Activated naive CD8-positive, alpha-beta T cell treated with anti-CD3 and anti-CD28 coated beads for 36 hours (primary cell): ENCODE data around the gene DCDC1. TPM values are rescaled to one million over a fixed set of nuclear protein-coding genes. Genes with fewer than 3 reads are reported as not detected.

Experiments used
- DNase-seq: peaks from one replicate; pipeline ENCODE4 v3.0.0; 2021
- H3K27ac Mint-ChIP-seq: one replicate; pipeline ENCODE4 v1.8.0; 2022; ENCODE audit warnings: mild to moderate bottlenecking, moderate library complexity, mixed read lengths
- H3K27me3 Mint-ChIP-seq: one replicate; pipeline ENCODE4 v1.8.0; 2022; ENCODE audit warnings: mild to moderate bottlenecking, mixed read lengths
- H3K36me3 Mint-ChIP-seq: one replicate; pipeline ENCODE4 v1.8.0; 2021; ENCODE audit warnings: mild to moderate bottlenecking, mixed read lengths
- H3K4me1 Mint-ChIP-seq: one replicate; pipeline ENCODE4 v1.8.0; 2021; ENCODE audit warnings: mixed read lengths
- H3K4me3 Mint-ChIP-seq: one replicate; pipeline ENCODE4 v1.8.0; 2022; ENCODE audit warnings: mild to moderate bottlenecking, moderate library complexity, mixed read lengths
- H3K9me3 Mint-ChIP-seq: one replicate; pipeline ENCODE4 v1.8.0; 2022; ENCODE audit warnings: mixed read lengths
- total RNA-seq, 2 experiments: library from RNA; stranded (reverse); gene quantifications; one replicate each; pipeline ENCODE4 v1.2.3, GENCODE V29; 2021

DCDC1 gene
- total RNA-seq, 2 experiments from 2014 or later, result 0.14 to 0.36 TPM

- Mint-ChIP-seq H3K27ac (no peak overlapping the region), H3K4me3 (no peak overlapping the region), H3K27me3 (no peaks in the 10 kb centered on the region), H3K36me3 (no peaks in the 10 kb centered on the region), H3K9me3 (no peaks in the 10 kb centered on the region), H3K4me1 (no peaks in the 10 kb centered on the region)
- no peak for DNase-seq
Measured at GRCh38 chr11:31117038-31117437, 252.5 kb downstream of the DCDC1 start.

GRCh38 chr11:31114442-31114841 lies 255.1 kb downstream of the DCDC1 start:
- H3K4me1 Mint-ChIP-seq, result no peaks in the 10 kb centered on the region

GRCh38 chr11:31110830-31111229 lies 258.7 kb downstream of the DCDC1 start:
- no peaks in the 10 kb centered on the region for H3K9me3 Mint-ChIP-seq
- no peak overlapping the region for H3K4me3 Mint-ChIP-seq
- no peaks in the 10 kb centered on the region for H3K36me3 Mint-ChIP-seq
- no peak for DNase-seq
- no peak overlapping the region for H3K27ac Mint-ChIP-seq
- no peaks in the 10 kb centered on the region for H3K4me1 Mint-ChIP-seq
- peaks cover 3% of the 10 kb centered on the region for H3K27me3 Mint-ChIP-seq

More at GRCh38 chr11:31114442-31114841, 255.1 kb downstream of the DCDC1 start:
- DNase-seq, result no peak
- Mint-ChIP-seq H3K27ac (no peak overlapping the region), H3K4me3 (no peak overlapping the region), H3K9me3 (no peaks in the 10 kb centered on the region), H3K27me3 (no peaks in the 10 kb centered on the region), H3K36me3 (no peaks in the 10 kb centered on the region)

- Mint-ChIP-seq H3K4me1 (no peaks in the 10 kb centered on the region), H3K27me3 (peaks cover 3% of the 10 kb centered on the region), H3K9me3 (no peaks in the 10 kb centered on the region), H3K36me3 (no peaks in the 10 kb centered on the region), H3K27ac (no peak overlapping the region), H3K4me3 (no peak overlapping the region)
- DNase-seq, result no peak
Measured at GRCh38 chr11:31109446-31109845, 260.1 kb downstream of the DCDC1 start.

- H3K9me3 Mint-ChIP-seq, result no peaks in the 10 kb centered on the region
- no peaks in the 10 kb centered on the region for H3K36me3 Mint-ChIP-seq
Measured at GRCh38 chr11:31107649-31108048, 261.9 kb downstream of the DCDC1 start.

GRCh38 chr11:31106968-31107576 lies 262.5 kb downstream of the DCDC1 start:
- Mint-ChIP-seq H3K36me3 (no peaks in the 10 kb centered on the region), H3K4me1 (no peaks in the 10 kb centered on the region), H3K9me3 (no peaks in the 10 kb centered on the region), H3K4me3 (no peak overlapping the region), H3K27me3 (peaks cover 3% of the 10 kb centered on the region), H3K27ac (no peak overlapping the region)
- peak; percentile 36 for DNase-seq

More at GRCh38 chr11:31107649-31108048, 261.9 kb downstream of the DCDC1 start:
- DNase-seq, result no peak
- Mint-ChIP-seq H3K4me3 (no peak overlapping the region), H3K27me3 (peaks cover 3% of the 10 kb centered on the region), H3K27ac (no peak overlapping the region), H3K4me1 (no peaks in the 10 kb centered on the region)

GRCh38 chr11:31106326-31106725 lies 263.2 kb downstream of the DCDC1 start:
- no peaks in the 10 kb centered on the region for H3K9me3 Mint-ChIP-seq
- H3K27me3 Mint-ChIP-seq, result peaks cover 3% of the 10 kb centered on the region
- H3K4me3 Mint-ChIP-seq, result no peak overlapping the region
- no peaks in the 10 kb centered on the region for H3K36me3 Mint-ChIP-seq
- H3K4me1 Mint-ChIP-seq, result no peaks in the 10 kb centered on the region
- no peak for DNase-seq
- no peak overlapping the region for H3K27ac Mint-ChIP-seq

GRCh38 chr11:31102875-31103274 lies 266.7 kb downstream of the DCDC1 start:
- H3K4me3 Mint-ChIP-seq, result no peak overlapping the region
- H3K27ac Mint-ChIP-seq, result no peak overlapping the region
- H3K36me3 Mint-ChIP-seq, result no peaks in the 10 kb centered on the region
- no peak for DNase-seq
- H3K9me3 Mint-ChIP-seq, result no peaks in the 10 kb centered on the region
- H3K4me1 Mint-ChIP-seq, result no peaks in the 10 kb centered on the region
- H3K27me3 Mint-ChIP-seq, result peaks cover 3% of the 10 kb centered on the region

GRCh38 chr11:31102316-31102715 lies 267.2 kb downstream of the DCDC1 start:
- Mint-ChIP-seq H3K4me1 (no peaks in the 10 kb centered on the region), H3K4me3 (no peak overlapping the region), H3K9me3 (no peaks in the 10 kb centered on the region), H3K27ac (no peak overlapping the region), H3K27me3 (no peaks in the 10 kb centered on the region), H3K36me3 (no peaks in the 10 kb centered on the region)
- DNase-seq, result no peak

- Mint-ChIP-seq H3K9me3 (no peaks in the 10 kb centered on the region), H3K36me3 (no peaks in the 10 kb centered on the region), H3K27ac (no peak overlapping the region), H3K4me1 (no peaks in the 10 kb centered on the region), H3K27me3 (no peaks in the 10 kb centered on the region), H3K4me3 (no peak overlapping the region)
- no peak for DNase-seq
Measured at GRCh38 chr11:31096191-31096805, 273.2 kb downstream of the DCDC1 start.

GRCh38 chr11:31092638-31093037 lies 276.9 kb downstream of the DCDC1 start:
- peaks cover 16% of the 10 kb centered on the region for H3K9me3 Mint-ChIP-seq
- DNase-seq, result no peak
- H3K27me3 Mint-ChIP-seq, result no peaks in the 10 kb centered on the region
- H3K36me3 Mint-ChIP-seq, result no peaks in the 10 kb centered on the region
- H3K4me3 Mint-ChIP-seq, result no peak overlapping the region
- no peak overlapping the region for H3K27ac Mint-ChIP-seq
- no peaks in the 10 kb centered on the region for H3K4me1 Mint-ChIP-seq

- Mint-ChIP-seq H3K4me3 (no peak overlapping the region), H3K27ac (no peak overlapping the region), H3K9me3 (peaks cover 16% of the 10 kb centered on the region), H3K4me1 (no peaks in the 10 kb centered on the region), H3K36me3 (no peaks in the 10 kb centered on the region), H3K27me3 (no peaks in the 10 kb centered on the region)
- DNase-seq, result no peak
Measured at GRCh38 chr11:31089117-31089516, 280.4 kb downstream of the DCDC1 start.

- Mint-ChIP-seq H3K27me3 (no peaks in the 10 kb centered on the region), H3K4me3 (no peak overlapping the region), H3K4me1 (no peaks in the 10 kb centered on the region), H3K27ac (no peak overlapping the region), H3K36me3 (no peaks in the 10 kb centered on the region), H3K9me3 (no peaks in the 10 kb centered on the region)
- DNase-seq, result no peak
Measured at GRCh38 chr11:31069447-31070205, 299.9 kb downstream of the DCDC1 start.

GRCh38 chr11:31060880-31061279 lies 308.7 kb downstream of the DCDC1 start:
- H3K9me3 Mint-ChIP-seq, result no peaks in the 10 kb centered on the region

GRCh38 chr11:31059529-31059928 lies 310.0 kb downstream of the DCDC1 start:
- no peak for DNase-seq
- H3K36me3 Mint-ChIP-seq, result no peaks in the 10 kb centered on the region
- no peak overlapping the region for H3K4me3 Mint-ChIP-seq
- H3K4me1 Mint-ChIP-seq, result no peaks in the 10 kb centered on the region
- H3K27ac Mint-ChIP-seq, result no peak overlapping the region
- H3K9me3 Mint-ChIP-seq, result no peaks in the 10 kb centered on the region
- H3K27me3 Mint-ChIP-seq, result no peaks in the 10 kb centered on the region

More at GRCh38 chr11:31060880-31061279, 308.7 kb downstream of the DCDC1 start:
- H3K4me3 Mint-ChIP-seq, result no peak overlapping the region
- no peaks in the 10 kb centered on the region for H3K36me3 Mint-ChIP-seq
- no peak overlapping the region for H3K27ac Mint-ChIP-seq
- no peaks in the 10 kb centered on the region for H3K4me1 Mint-ChIP-seq
- no peak for DNase-seq
- H3K27me3 Mint-ChIP-seq, result no peaks in the 10 kb centered on the region
